Psoas muscle (tissue), 8 donors: ENCODE measurements around the gene MAP4K4. TPM values are rescaled to one million over a fixed set of nuclear protein-coding genes. Genes with fewer than 3 reads are reported as not detected.

ENCODE experiments used
- ATAC-seq, 4 donors: fragments of 200-7000 bp; cut with Tn5 transposase; one replicate each; pipeline ENCODE4 v1.9.1; 2020; ENCODE audit warnings: moderate library complexity in 3 of 4, mild to moderate bottlenecking in 2 of 4
- DNase-seq, 2 donors: peaks; one replicate each; pipeline ENCODE4 v3.0.0-alpha.2; 2020
- H3K27ac ChIP-seq: fragments of 200-600 bp; one replicate; pipeline ENCODE4 v1.8.0; 2022
- H3K27me3 ChIP-seq, 3 donors: fragments of 200-600 bp in 1 of 3; one replicate each; pipeline versions ENCODE4 v1.6.1 to v1.8.0; 2013 to 2022; ENCODE audit warnings: low read length in 2 of 3, mild to moderate bottlenecking in 2 of 3, moderate library complexity in 1 of 3; ENCODE audit not compliant: insufficient read depth in 3 of 3
- H3K36me3 ChIP-seq, 2 donors: fragments of 200-600 bp in 1 of 2; one replicate each; pipeline versions ENCODE4 v1.6.1 to v1.8.0; 2013 to 2022; ENCODE audit warnings: low read depth in 1 of 2, mild to moderate bottlenecking in 1 of 2, moderate library complexity in 1 of 2; ENCODE audit not compliant: insufficient read depth in 1 of 2
- H3K4me1 ChIP-seq: fragments of 200-600 bp; one replicate; pipeline ENCODE4 v1.8.0; 2022
- H3K4me3 ChIP-seq: fragments of 200-600 bp; one replicate; pipeline ENCODE4 v1.8.0; 2022; ENCODE audit warnings: mild to moderate bottlenecking
- H3K9me3 ChIP-seq: fragments of 200-600 bp; one replicate; pipeline ENCODE4 v1.8.0; 2022
- CTCF ChIP-seq: fragments of 200-600 bp; IDR thresholded peaks from one replicate; pipeline ENCODE4 v1.8.0; 2022; ENCODE audit warnings: antibody characterized with exemption
- WGBS, 3 donors: extraction: QIAGEN DNeasy Blood & Tissue Kit; methylation state at CpG; one replicate each; pipeline versions ENCODE4 v1.1.6 to v1.1.7; 2013; 5-methylcytosine and 5-hydroxymethylcytosine counted together
- intact Hi-C, 2 donors: fragments of 100-400 bp; cut with DNase I; formaldehyde crosslinking; loops; one replicate each; pipeline versions ENCODE4 v1.11.0 to v1.14.2; 2022
- polyA plus RNA-seq, 3 donors: library from polyadenylated mRNA; stranded (reverse); fragments of 200-250 nt; gene quantifications; one replicate each; pipeline ENCODE4 v1.2.3, GENCODE V29; 2013
- total RNA-seq, 4 donors: library from RNA; stranded (reverse); fragmentation: NEBNext Ultra II Directional in 2 of 4; extraction: Animal tissue kit (Norgen Biotek cat#: 25700) in 2 of 4; gene quantifications; one replicate each; pipeline versions ENCODE4 v1.2.1 to v1.2.4, GENCODE V29; 2021 to 2023
- donor health status: healthy with polysubstance abuse.
- donor health status: DM: no; HTN: no; CAD: no; lungs with moderate emphysema.
- donor health status: Bipolar disorder and iron deficiency.
- donor health status: healthy.
- donor health status: DM: yes; HTN: yes; CAD: no.
- donor health status: DM: no; HTN: no; CAD: no.
- donor health status: DM: no; HTN: no; CAD: no.
- donor health status: DM: yes; HTN: yes; CAD: no.

Gene MAP4K4
- total and polyA plus RNA-seq, 7 donors: 20.1 to 99.9 (median 80.4) TPM

DNA sequence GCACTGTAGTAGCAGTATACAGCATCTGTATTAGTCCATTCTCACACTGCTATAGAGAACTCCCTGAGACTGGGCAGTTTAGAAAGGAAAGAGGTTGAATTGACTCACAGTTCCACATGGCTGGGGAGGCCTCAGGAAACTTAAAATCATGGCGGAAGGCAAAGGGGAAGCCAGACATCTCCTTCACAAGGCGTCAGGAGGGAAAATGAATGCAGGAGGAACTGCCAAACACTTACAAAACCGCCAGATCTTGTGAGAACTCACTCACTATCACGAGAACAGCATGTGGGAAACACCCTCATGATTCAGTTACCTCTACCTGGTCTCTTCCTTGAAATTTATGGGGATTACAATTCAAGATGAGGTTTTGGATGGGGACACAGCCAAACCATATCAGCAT lies 25.4 kb downstream of the MAP4K4 start:
- intact Hi-C loops: no loop called here
- H3K36me3 ChIP-seq: no peaks in the 10 kb centered on the region
- no peak for TF ChIP-seq CTCF
- no peak overlapping the region for H3K4me3 ChIP-seq
- H3K4me1 ChIP-seq: peaks cover 16% of the 10 kb centered on the region
- no peak for ATAC-seq
- no peaks in the 10 kb centered on the region for H3K27me3 ChIP-seq
- DNase-seq: no peak
- 84 to 89% (median 85%) methylated on average over 4 of the region's 4 CpGs for WGBS, 3 donors
- H3K9me3 ChIP-seq: no peaks in the 10 kb centered on the region
- no peak overlapping the region for H3K27ac ChIP-seq

- Histone ChIP-seq H3K36me3 (no peaks in the 10 kb centered on the region), H3K27ac (no peak overlapping the region), H3K9me3 (no peaks in the 10 kb centered on the region), H3K27me3 (no peaks in the 10 kb centered on the region), H3K4me3 (no peak overlapping the region), H3K4me1 (peaks cover 16% of the 10 kb centered on the region)
- ATAC-seq (no peak), DNase-seq (no peak)
- 86 to 91% (median 88%) methylated on average over 4 of the region's 4 CpGs for WGBS, 3 donors
- intact Hi-C loops: no loop called here
- TF ChIP-seq CTCF: no peak
Observed at GRCh38 chr2:101723371-101724124, 26.0 kb downstream of the MAP4K4 start.

- H3K9me3 ChIP-seq: no peaks in the 10 kb centered on the region
- intact Hi-C loops: no loop called here
Observed at GRCh38 chr2:101724125-101724474, 26.6 kb downstream of the MAP4K4 start.

GRCh38 chr2:101725038-101725437 lies 27.5 kb downstream of the MAP4K4 start:
- no peaks in the 10 kb centered on the region for H3K9me3 ChIP-seq
- ATAC-seq (no peak), DNase-seq (no peak)
- H3K4me1 ChIP-seq: peaks cover 15% of the 10 kb centered on the region
- H3K27me3 ChIP-seq: no peaks in the 10 kb centered on the region
- intact Hi-C loops: no loop called here
- no peak overlapping the region for H3K4me3 ChIP-seq
- no peaks in the 10 kb centered on the region for H3K36me3 ChIP-seq
- TF ChIP-seq CTCF: no peak
- no peak overlapping the region for H3K27ac ChIP-seq
- WGBS, 3 donors: 83 to 95% (median 88%) methylated on average over 3 of the region's 3 CpGs

More at GRCh38 chr2:101724125-101724474, 26.6 kb downstream of the MAP4K4 start:
- ATAC-seq (no peak), DNase-seq (no peak)
- Histone ChIP-seq H3K36me3 (no peaks in the 10 kb centered on the region), H3K27ac (no peak overlapping the region), H3K27me3 (no peaks in the 10 kb centered on the region), H3K4me1 (peaks cover 13% of the 10 kb centered on the region), H3K4me3 (no peak overlapping the region)
- TF ChIP-seq CTCF: no peak
- 35 to 47% (median 41%) methylated on average over 3 of the region's 3 CpGs for WGBS, 3 donors
